Panc1 (cell line): ENCODE results near the gene TEKT2. TPM values are rescaled to one million over a fixed set of nuclear protein-coding genes. Genes with fewer than 3 reads are reported as not detected.

ENCODE experiments used
- ATAC-seq: fragments of 200-7000 bp; cut with Tn5 transposase; 2 replicates; pipeline ENCODE4 v1.9.1; 2020; ENCODE audit warnings: mild to moderate bottlenecking, moderate library complexity
- BruUV-seq: library from RNA; stranded (reverse); fragments of 400-500 nt; replicated peaks from 2 replicates; lab custom pipeline; 2021; lab: Mats Ljungman, UMichigan
- CTCF ChIA-PET: fragments of 300-600 bp; sonication (Branson Sonifier 250); formaldehyde crosslinking; loops from one replicate; lab custom pipeline; 2022; ENCODE audit warnings: antibody characterized with exemption; lab: Charles Lee
- POLR2A ChIA-PET: fragments of 300-600 bp; sonication (Branson Sonifier 250); formaldehyde crosslinking; loops from one replicate; lab custom pipeline; 2022; ENCODE audit warnings: antibody characterized with exemption; lab: Charles Lee
- DNase-seq: peaks from one replicate; pipeline ENCODE4 v3.0.0-alpha.2; 2010; ENCODE audit warnings: low read depth, low spot score
- H3K27ac ChIP-seq: 2 replicates; pipeline ENCODE4 v1.5.1; 2011; ENCODE audit warnings: mild to moderate bottlenecking, low read length, inconsistent platforms
- H3K27me3 ChIP-seq: fragments of 200-500 bp; sonication (Bioruptor generic); 2 replicates; pipeline ENCODE4 v1.6.0; 2014; ENCODE audit warnings: low read length, inconsistent platforms; ENCODE audit not compliant: control insufficient read depth, insufficient read depth
- H3K36me3 ChIP-seq: fragments of 200-500 bp; sonication (Bioruptor generic); 2 replicates; pipeline ENCODE4 v1.5.1; 2014; ENCODE audit warnings: inconsistent platforms, mild to moderate bottlenecking, low read length, moderate library complexity; ENCODE audit not compliant: control insufficient read depth, insufficient read depth
- H3K4me1 ChIP-seq: 2 replicates; pipeline ENCODE4 v1.5.1; 2011; ENCODE audit warnings: inconsistent platforms, mild to moderate bottlenecking, low read length, moderate library complexity; ENCODE audit not compliant: control insufficient read depth, insufficient read depth
- H3K4me3 ChIP-seq, 2 experiments: 2 replicates each; pipeline ENCODE4 v1.5.1; 2011 to 2012; ENCODE audit warnings: low read depth in 2 of 2, low read length in 2 of 2, mild to moderate bottlenecking in 2 of 2, inconsistent platforms in 1 of 2, moderate library complexity in 1 of 2
- H3K9me3 ChIP-seq: fragments of 200-500 bp; sonication (Bioruptor generic); 2 replicates; pipeline ENCODE4 v1.5.1; 2014; ENCODE audit warnings: low read depth, mild to moderate bottlenecking, inconsistent platforms, low read length, moderate library complexity; ENCODE audit not compliant: control insufficient read depth, insufficient read depth
- CTCF ChIP-seq: fragments of 450-650 bp; IDR thresholded peaks from 2 replicates; pipeline ENCODE4 v1.5.1; 2017; ENCODE audit warnings: mild to moderate bottlenecking
- POLR2AphosphoS5 ChIP-seq: IDR thresholded peaks from 2 replicates; pipeline ENCODE4 v1.6.1; 2012; ENCODE audit warnings: mild to moderate bottlenecking, low read depth, low read length, moderate library complexity
- REST ChIP-seq, 2 experiments: IDR thresholded peaks; 2 replicates each; pipeline ENCODE4 v1.6.1; 2011 to 2012; ENCODE audit warnings: low read depth in 2 of 2, control low read depth in 1 of 2, low read length in 1 of 2, mild to moderate bottlenecking in 1 of 2, moderate library complexity in 1 of 2; ENCODE audit not compliant: insufficient read depth in 1 of 2
- SIN3A ChIP-seq: IDR thresholded peaks from 2 replicates; pipeline ENCODE4 v1.6.1; 2012; ENCODE audit warnings: low read depth, mild to moderate bottlenecking, low read length, moderate library complexity, borderline replicate concordance; ENCODE audit not compliant: insufficient read depth
- TCF7L2 ChIP-seq: IDR thresholded peaks from 2 replicates; pipeline ENCODE4 v1.6.1; 2011; ENCODE audit warnings: mild to moderate bottlenecking, low read depth, low read length, inconsistent platforms
- in situ Hi-C: cut with HindIII; loops from 2 replicates; pipeline ENCODE4 v1.10.0; 2016; ENCODE audit warnings: low sequenced_read_pairs, low pct_unique_long_range_greater_than_20kb
- intact Hi-C: fragments of 100-400 bp; cut with micrococcal nuclease; formaldehyde crosslinking; loops from one replicate; pipeline ENCODE4 v1.10.0; 2022; ENCODE audit not compliant: unreplicated experiment
- total RNA-seq: library from RNA; stranded (reverse); gene quantifications from one replicate; pipeline ENCODE4 v1.2.1, GENCODE V29; 2021; ENCODE audit not compliant: unreplicated experiment

Gene TEKT2
- total RNA-seq, 1 experiment from 2014 or later, result 0.23 TPM

DNA sequence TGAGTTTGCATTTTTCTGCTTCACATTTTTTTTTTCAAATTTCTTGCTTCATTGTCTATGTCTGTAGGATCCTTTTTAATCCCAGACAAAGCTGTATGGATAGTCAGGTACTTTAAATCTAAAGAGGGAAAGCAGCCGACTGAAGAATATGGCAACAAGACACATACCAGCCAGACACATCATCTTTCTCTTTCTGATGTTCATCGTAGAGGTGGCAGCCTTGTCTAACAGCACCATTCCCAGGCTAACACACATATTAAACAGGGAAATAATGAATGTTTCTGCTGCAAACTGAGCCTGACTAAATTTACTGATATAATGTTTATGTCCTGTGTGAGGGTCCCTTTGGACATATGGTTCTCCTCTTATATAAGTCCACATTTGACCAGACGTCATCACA is 3.7 kb upstream of the TEKT2 start:
- H3K27me3 ChIP-seq, result no peaks in the 10 kb centered on the region
- no peaks in the 10 kb centered on the region for H3K36me3 ChIP-seq
- H3K27ac ChIP-seq, result no peak overlapping the region
- ChIA-PET POLR2A (interaction anchor here (0.7 kb wide), 1 partner anchor 65 kb away, joined by 4 read pairs; no protein-coding TSS in a partner anchor), CTCF (no interaction called here)
- no peaks in the 10 kb centered on the region for H3K9me3 ChIP-seq
- no TSS peak for BruUV-seq
- intact Hi-C loops, result no loop called here
- no peak overlapping the region for H3K4me3 ChIP-seq
- no peak for ATAC-seq
- no peak for DNase-seq
- in situ Hi-C loops, result no loop called here
- H3K4me1 ChIP-seq, result no peaks in the 10 kb centered on the region; the same call in 1 of the 2 replicates
- TF ChIP-seq REST (IDR thresholded peaks at IDR 0.05; ENCODE audit: insufficient read depth in 1 of 2, low read depth in 2 of 2, low read length in 1 of 2) (no peak), SIN3A (no peak), POLR2AphosphoS5 (no peak), CTCF (no peak), TCF7L2 (no peak)

- CTCF ChIA-PET, result no interaction called here
- intact Hi-C loops, result no loop called here
- Histone ChIP-seq H3K9me3 (no peaks in the 10 kb centered on the region), H3K27ac (no peak overlapping the region), H3K4me3 (no peak overlapping the region), H3K27me3 (no peaks in the 10 kb centered on the region), H3K36me3 (no peaks in the 10 kb centered on the region), H3K4me1 (no peaks in the 10 kb centered on the region; the same call in 1 of the 2 replicates)
- POLR2A ChIA-PET, result no interaction called here
- TF ChIP-seq REST (IDR thresholded peaks at IDR 0.05; ENCODE audit: insufficient read depth in 1 of 2, low read depth in 2 of 2, low read length in 1 of 2) (no peak), SIN3A (no peak), TCF7L2 (no peak), CTCF (no peak), POLR2AphosphoS5 (no peak)
- in situ Hi-C loops, result no loop called here
- DNase-seq, result no peak
- ATAC-seq, result no peak
- BruUV-seq, result no TSS peak
Observed at GRCh38 chr1:36080801-36081200, 3.1 kb upstream of the TEKT2 start.
